IMR-90 (cell line): ENCODE data around the gene KRTAP10-3.

Experiments
- MAFK ChIP-seq: IDR thresholded peaks from 2 replicates; pipeline ENCODE4 v1.6.1; 2012; ENCODE audit warnings: low read depth, low read length, improper control_type of control experiment
- MXI1 ChIP-seq: IDR thresholded peaks from 2 replicates; pipeline ENCODE4 v1.6.1; 2012; ENCODE audit warnings: low read depth, mild to moderate bottlenecking, low read length, moderate library complexity, borderline replicate concordance
- POLR2A ChIP-seq: IDR thresholded peaks from 2 replicates; pipeline ENCODE4 v1.6.1; 2012; ENCODE audit warnings: mild to moderate bottlenecking, low read depth, low read length
- RAD21 ChIP-seq: IDR thresholded peaks from 2 replicates; pipeline ENCODE4 v1.6.1; 2012; ENCODE audit warnings: low read length, improper control_type of control experiment
- TF ChIP-seq, protein P1 (sequence below): conservative IDR thresholded peaks from 2 replicates; pipeline ENCODE4 v1.5.1; 2012; ENCODE audit warnings: mild to moderate bottlenecking, low read depth, low read length, improper control_type of control experiment

- TF ChIP-seq MAFK (no peak), MXI1 (no peak), POLR2A (no peak), RAD21 (no peak)
- TF ChIP-seq, protein P1, sequence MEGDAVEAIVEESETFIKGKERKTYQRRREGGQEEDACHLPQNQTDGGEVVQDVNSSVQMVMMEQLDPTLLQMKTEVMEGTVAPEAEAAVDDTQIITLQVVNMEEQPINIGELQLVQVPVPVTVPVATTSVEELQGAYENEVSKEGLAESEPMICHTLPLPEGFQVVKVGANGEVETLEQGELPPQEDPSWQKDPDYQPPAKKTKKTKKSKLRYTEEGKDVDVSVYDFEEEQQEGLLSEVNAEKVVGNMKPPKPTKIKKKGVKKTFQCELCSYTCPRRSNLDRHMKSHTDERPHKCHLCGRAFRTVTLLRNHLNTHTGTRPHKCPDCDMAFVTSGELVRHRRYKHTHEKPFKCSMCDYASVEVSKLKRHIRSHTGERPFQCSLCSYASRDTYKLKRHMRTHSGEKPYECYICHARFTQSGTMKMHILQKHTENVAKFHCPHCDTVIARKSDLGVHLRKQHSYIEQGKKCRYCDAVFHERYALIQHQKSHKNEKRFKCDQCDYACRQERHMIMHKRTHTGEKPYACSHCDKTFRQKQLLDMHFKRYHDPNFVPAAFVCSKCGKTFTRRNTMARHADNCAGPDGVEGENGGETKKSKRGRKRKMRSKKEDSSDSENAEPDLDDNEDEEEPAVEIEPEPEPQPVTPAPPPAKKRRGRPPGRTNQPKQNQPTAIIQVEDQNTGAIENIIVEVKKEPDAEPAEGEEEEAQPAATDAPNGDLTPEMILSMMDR: no peak
Measured at GRCh38 chr21:44606495-44606894, 47.9 kb upstream of the KRTAP10-3 start.
